GM18511 (cell line): ENCODE data around the gene SALL3.

ENCODE experiments used
- ATAC-seq: cut with Tn5 transposase; IDR thresholded peaks from one replicate; pipeline ENCODE4 v1.9.1; 2021; ENCODE audit warnings: mild to moderate bottlenecking, moderate library complexity; ENCODE audit not compliant: unreplicated experiment

The SALL3 gene

DNA sequence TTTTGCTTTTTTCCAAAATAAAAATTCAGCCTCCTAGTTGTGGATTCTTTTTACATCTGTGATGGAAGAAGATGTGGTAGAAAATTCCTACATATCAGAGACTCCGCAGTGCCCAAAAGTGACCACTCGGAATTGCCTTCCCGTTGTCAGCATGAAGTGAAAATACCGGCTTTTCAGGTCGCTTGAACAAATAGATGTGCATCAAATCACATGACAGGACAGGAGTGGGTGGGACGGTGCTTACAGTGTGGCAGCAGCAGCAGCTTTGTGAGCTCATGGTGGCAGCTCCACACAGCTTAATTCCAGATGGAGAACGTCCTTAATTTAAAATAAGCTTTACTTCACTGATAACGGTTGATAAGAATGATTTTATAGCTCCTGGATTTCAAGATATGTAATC, 20.3 kb downstream of the SALL3 start:
- no peak for ATAC-seq

- ATAC-seq, result no peak
Observed at GRCh38 chr18:79000997-79001396, 21.4 kb downstream of the SALL3 start.

DNA sequence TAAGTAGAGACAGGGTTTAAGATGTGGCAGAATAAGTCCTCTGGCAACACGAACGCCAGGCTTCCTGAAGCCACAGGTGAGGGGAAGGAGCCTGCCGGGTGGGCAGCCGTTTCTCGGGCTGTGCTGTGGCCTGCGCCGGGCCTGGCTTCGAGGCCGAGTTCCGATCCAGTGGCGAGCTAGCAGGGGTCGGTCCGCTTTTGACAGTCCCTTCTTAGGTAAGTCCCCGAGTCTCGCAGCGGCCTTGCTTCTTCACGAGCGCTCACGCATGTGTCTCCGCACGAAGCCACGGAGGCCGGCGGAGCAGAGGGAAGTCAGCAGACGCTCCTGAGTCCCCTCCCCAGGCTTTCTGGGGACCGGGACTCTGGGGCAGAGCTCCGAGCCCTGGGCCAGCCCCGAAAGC, 26.0 kb downstream of the SALL3 start:
- no peak for ATAC-seq

DNA sequence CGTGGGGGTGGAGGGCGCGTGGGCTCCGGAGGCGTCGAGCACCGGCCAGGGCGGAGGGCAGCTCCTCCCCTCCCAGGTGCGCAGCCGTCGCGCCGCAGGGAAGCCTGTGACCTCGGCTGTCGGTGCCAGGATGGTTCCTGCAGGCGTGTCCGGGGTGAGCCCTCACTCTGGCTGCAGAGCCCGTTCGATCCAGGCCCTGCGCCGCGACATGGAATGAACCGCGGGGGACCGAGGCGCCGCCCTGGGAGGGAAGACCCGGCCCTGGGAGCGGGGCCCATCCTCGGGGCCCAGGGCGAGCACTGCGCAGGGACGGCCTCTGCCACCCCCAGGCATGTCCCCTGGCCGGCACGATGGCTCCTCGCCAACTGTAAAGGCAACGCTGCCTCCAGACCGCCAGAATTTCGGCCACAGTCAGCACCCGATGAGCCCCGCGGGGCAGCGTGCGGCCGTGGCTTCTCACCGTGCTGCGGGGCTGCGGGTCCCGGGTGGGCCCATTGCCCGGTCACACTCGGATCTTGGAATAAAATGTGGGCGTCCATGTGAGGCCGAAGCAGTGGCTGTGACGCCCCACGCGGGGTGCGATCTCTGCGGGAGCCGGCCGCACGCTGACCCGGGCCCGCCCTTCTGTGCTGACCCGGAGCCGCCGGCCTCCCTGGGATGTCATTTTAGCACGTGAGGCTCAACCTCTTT, 26.6 kb downstream of the SALL3 start:
- no peak for ATAC-seq

DNA sequence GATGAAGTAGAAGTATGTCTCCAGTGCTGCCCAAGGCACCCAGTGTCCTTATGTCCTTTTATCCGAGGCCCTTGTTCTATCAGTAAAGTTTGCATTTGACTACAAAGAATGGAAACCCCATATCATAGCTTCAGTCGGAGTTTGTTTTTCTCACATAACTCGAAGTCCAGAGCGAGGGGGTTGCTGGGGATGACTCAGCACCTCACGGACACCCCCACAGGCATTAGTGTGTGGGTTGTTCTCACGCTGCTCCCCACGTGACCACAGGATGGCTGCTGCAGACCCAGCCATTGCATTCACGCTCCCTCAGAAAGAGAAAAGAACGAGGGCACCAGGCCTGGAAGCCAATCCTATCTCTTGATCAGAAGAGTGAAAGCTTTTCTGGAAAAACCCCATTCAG, 27.8 kb downstream of the SALL3 start:
- no peak for ATAC-seq

DNA sequence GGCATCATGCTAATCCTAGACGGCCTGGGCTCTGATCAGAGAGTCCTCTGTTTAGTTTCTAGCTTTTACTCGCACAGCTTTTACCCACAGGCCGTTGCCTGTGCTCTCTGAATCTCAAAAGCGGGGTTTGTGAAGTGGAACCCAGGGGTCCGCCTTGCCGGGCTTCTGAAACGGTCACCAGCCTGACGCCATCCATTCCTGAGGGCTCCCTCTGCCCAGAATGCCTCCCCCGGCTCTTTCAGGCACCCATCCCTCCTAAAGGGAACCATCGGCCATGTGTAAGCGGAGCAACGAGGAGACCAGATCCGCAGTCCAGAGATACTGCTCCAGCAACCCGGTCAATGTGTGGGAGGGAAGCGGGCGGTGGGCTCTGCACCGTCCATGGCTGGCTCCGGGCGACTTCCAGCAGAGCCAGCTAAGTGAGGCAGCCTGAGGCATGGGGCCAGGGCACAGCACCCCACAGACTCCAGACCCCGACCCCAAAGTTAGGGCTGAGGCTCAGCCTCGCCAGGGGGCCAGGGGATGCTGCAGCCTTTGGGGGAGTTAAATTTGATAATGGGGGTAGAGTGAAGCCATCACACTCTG, 28.8 kb downstream of the SALL3 start:
- ATAC-seq, result no peak

- no peak for ATAC-seq
Observed at GRCh38 chr18:79010802-79011201, 31.2 kb downstream of the SALL3 start.

DNA sequence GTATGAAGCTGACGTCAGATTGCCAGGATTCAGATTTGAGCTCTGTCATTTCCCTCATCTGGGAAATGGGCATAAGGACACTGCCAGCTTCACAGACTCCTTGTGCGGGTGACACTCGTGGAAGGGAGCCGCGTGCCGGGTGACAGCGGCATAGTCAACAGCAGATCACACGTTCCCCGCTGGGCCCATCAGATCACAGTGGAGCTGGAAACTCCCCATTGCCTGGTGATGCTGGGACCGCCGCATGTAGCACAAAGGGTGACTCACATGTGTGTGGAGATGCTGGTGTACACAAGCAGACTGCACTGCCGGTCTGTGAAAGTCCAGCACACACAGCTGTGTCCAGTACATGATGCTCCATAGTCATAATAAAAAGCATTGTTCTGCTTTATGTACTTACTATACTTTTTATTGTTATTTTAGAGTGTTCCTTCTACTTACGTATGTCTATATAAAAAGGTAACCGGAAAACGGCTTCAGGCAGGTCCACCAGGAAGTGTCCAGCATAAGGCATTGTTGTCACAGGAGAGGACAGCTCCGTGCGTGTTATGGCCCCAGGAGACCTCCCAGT, 31.8 kb downstream of the SALL3 start:
- ATAC-seq, result no peak

- no peak for ATAC-seq
Observed at GRCh38 chr18:79013869-79014268, 34.3 kb downstream of the SALL3 start.

- ATAC-seq, result no peak
Observed at GRCh38 chr18:79018911-79019310, 39.3 kb downstream of the SALL3 start.

- ATAC-seq, result no peak
Observed at GRCh38 chr18:79019881-79020280, 40.3 kb downstream of the SALL3 start.

DNA sequence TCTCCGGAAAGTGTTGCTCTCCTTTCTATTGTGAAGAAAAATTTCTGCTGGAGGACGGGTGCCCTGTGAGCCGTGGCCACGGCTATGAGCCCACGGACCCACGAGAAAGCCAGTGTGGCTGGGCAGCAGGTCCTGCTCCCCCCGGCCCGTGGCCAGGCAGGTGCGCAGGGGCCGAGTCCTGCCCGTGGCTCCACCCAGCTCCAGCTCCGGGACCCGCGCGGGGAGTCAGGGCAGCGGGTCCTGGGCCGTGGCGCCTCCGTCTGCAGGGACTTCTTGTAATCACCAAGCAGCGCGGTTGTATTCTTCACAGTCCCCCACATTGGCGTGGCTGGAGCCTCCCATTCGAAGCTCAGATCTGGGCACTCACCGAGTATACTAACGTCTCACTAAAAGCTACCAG, 43.0 kb downstream of the SALL3 start:
- no peak for ATAC-seq

- no peak for ATAC-seq
Observed at GRCh38 chr18:79026491-79026890, 46.9 kb downstream of the SALL3 start.

GRCh38 chr18:79030680-79031079, 51.1 kb downstream of the SALL3 start:
- no peak for ATAC-seq

DNA sequence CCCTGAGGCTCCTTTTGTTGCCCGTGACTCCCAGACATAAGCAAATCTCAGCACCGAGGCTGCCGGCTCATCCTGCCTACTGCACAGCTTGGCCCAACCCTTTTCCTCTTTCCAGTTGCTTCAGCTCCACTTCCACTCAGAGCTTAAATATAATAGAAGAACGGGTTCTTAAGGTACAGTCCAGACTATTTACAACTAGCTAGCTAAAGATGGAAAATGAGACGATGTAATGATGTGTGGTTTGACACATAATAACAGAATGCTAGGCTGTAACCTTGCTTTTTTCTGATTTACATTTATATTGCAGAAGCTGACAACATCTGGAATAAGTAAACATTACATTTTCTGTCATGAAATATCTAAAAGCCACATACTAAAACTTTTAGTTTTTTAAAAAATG, 62.7 kb downstream of the SALL3 start:
- ATAC-seq, result no peak

- no peak for ATAC-seq
Observed at GRCh38 chr18:79043288-79043687, 63.7 kb downstream of the SALL3 start.

DNA sequence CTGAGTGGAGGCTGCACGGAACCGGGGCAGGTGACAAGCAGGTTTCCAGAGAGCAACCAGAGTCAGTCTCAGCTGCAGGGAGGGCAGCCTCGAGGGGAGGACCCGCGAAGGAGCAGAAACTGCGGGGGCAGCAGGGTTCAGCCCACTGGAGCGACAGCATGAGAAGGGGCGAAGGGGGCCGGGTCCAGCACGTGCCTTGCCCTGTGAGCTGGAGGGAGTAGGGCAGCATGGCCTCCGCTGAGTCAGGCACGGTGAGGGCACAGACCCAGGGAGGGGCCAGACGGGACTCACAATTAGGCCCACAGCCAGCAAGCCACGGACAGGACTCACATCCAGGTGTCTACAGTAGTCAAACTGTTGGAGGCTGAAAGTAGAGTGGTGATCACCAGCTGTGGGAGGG, 66.9 kb downstream of the SALL3 start:
- no peak for ATAC-seq

- ATAC-seq, result no peak
Observed at GRCh38 chr18:79047556-79048244, 68.1 kb downstream of the SALL3 start.

DNA sequence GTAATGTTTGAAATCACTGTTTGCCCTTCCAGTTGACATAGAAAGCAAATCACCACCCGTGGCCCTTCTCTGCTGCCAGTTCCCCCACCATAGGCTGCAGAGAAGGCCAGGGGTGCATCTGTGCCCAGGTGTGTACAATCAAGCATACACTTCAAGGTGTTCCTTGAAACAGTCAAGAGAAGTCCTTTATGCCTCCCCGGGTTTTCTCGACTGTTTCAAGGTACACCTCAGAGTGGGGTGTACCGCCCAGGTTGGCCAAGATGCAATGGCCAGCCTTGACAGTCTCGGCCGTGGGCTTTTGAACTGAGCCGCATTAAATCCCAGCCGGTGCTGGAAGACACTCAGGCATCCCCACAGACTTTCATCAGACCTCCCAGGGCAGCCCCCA, 68.6 kb downstream of the SALL3 start:
- ATAC-seq, result no peak

GRCh38 chr18:79049506-79049905, 69.9 kb downstream of the SALL3 start:
- ATAC-seq, result no peak
